Measurements from ENCODE around the gene SETDB2.

The SETDB2 gene

DNA sequence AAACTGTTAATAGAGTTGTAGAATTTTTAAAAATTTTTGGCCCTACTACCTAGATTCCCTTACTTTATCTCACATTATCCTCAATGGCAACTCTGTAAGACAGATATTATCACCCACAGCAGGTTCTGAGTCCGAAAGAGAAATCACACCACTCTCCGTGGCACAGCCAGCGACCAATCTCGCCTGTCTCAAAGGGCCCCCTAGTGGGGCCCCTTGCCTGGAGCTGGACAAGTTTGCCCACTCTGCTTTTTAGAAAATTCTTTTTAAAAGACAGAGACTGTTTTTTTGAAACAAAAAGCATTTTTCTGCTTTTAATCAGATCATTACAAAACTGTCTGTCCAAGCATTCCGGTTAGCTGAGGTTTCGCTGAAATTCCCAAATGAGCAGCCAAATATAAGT lies 73.4 kb downstream of the SETDB2 start:
- peaks cover 27% of the 10 kb centered on the region for H3K36me3 ChIP-seq (ENCODE audit: insufficient read depth, low read length)
- H3K27me3 ChIP-seq (ENCODE audit: control insufficient read depth, insufficient read depth, low read length) = no peaks in the 10 kb centered on the region
- no peaks in the 10 kb centered on the region for H3K9me3 ChIP-seq (replicated peaks; ENCODE audit: low read length)
- H3K9ac ChIP-seq (ENCODE audit: low read depth, low read length) = no peak overlapping the region
- H3K4me3 ChIP-seq (ENCODE audit: low read length) = no peak overlapping the region
- no peak overlapping the region for H3K4me2 ChIP-seq (ENCODE audit: low read length)
- H3K4me1 ChIP-seq (ENCODE audit: control insufficient read depth, insufficient read depth, low read length) = no peaks in the 10 kb centered on the region

DNA sequence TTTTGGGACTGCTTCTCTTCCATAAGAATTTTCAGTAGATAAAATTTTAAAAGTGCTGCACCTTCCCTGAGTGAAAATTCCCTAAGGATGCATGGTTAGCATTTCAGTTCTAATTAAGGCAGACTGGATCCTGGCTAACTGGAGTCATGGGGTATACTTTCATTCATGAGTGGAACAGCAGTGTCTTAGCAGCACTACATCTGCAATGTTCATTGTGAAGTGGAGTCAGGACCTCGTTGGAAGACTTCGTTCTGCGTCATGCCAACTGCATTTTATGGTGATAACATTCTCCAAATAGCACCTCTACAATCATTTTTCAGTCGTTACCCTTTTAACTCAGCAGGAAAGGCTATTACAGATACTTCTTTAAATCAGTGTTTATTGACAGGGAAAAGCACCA lies 77.2 kb downstream of the SETDB2 start:
- Histone ChIP-seq H3K4me1 (ENCODE audit: control insufficient read depth, insufficient read depth, low read length) (no peaks in the 10 kb centered on the region), H3K9ac (ENCODE audit: low read depth, low read length) (no peak overlapping the region), H3K4me2 (ENCODE audit: low read length) (no peak overlapping the region), H3K27me3 (ENCODE audit: control insufficient read depth, insufficient read depth, low read length) (no peaks in the 10 kb centered on the region), H3K9me3 (replicated peaks; ENCODE audit: low read length) (no peaks in the 10 kb centered on the region), H3K36me3 (ENCODE audit: insufficient read depth, low read length) (peaks cover 19% of the 10 kb centered on the region), H3K4me3 (ENCODE audit: low read length) (no peak overlapping the region)

DNA sequence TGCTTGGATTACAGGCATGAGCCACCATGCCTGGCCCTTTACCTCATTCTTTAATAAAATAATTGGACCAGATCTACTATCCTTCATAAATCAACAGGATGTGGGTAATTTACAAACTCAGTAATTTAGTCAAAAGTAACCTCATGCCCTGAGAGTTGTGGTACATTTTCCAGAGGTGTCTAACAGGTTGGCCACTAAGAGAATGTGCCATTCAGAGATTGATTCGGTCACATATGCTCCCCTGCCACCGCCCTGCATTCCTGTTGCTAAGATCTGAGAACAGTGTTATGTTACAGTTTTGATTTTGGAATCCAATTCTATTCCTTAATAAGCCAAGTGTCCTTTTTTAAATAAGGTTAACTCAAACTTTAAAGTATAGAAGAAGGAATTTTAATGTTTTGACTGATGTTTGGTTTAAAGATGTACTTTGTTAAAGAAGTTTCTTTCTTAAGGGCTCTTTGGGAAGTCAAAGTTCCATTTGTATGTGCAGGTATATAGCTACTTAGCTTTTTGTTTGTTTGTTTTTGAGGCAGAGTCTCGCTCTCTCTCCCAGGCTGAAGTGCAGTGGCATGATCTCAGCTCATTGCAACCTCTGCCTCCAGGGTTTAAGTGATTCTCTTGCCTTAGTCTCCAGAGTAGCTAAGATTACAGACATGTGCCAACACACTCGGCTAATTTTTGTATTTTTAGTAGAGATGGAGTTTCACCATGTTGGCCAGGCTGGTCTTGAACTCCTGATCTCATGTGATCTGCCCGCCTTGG lies 80.8 kb downstream of the SETDB2 start:
- Histone ChIP-seq H3K4me2 (ENCODE audit: low read length) (no peak overlapping the region), H3K4me3 (ENCODE audit: low read length) (no peak overlapping the region), H3K9me3 (replicated peaks; ENCODE audit: low read length) (no peaks in the 10 kb centered on the region), H3K27me3 (ENCODE audit: control insufficient read depth, insufficient read depth, low read length) (no peaks in the 10 kb centered on the region), H3K4me1 (ENCODE audit: control insufficient read depth, insufficient read depth, low read length) (no peaks in the 10 kb centered on the region), H3K9ac (ENCODE audit: low read depth, low read length) (no peak overlapping the region), H3K36me3 (ENCODE audit: insufficient read depth, low read length) (peaks cover 33% of the 10 kb centered on the region)

DNA sequence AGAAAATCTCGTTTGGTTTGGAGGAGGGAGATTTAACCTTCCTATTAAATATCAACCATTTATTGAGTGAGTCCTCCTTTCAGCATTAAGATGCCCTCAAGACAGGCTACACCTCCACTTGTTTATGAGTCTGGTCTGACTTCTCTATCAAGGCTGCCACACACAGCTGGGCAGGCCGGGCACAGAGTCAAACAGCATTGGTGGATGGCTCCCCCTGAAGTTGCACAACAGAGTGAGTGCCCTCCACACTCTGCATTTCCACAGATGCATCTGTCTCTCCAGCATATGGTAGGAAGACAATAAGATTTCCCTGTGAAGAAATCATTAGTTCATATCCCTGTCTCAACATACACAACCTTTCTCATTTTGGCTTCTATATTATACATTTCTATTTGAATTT lies 83.0 kb downstream of the SETDB2 start:
- peaks cover 20% of the 10 kb centered on the region for H3K36me3 ChIP-seq (ENCODE audit: insufficient read depth, low read length)
- no peaks in the 10 kb centered on the region for H3K4me1 ChIP-seq (ENCODE audit: control insufficient read depth, insufficient read depth, low read length)
- no peaks in the 10 kb centered on the region for H3K9me3 ChIP-seq (replicated peaks; ENCODE audit: low read length)
- no peak overlapping the region for H3K9ac ChIP-seq (ENCODE audit: low read depth, low read length)
- H3K27me3 ChIP-seq (ENCODE audit: control insufficient read depth, insufficient read depth, low read length) = no peaks in the 10 kb centered on the region
- H3K4me2 ChIP-seq (ENCODE audit: low read length) = no peak overlapping the region
- H3K4me3 ChIP-seq (ENCODE audit: low read length) = no peak overlapping the region

DNA sequence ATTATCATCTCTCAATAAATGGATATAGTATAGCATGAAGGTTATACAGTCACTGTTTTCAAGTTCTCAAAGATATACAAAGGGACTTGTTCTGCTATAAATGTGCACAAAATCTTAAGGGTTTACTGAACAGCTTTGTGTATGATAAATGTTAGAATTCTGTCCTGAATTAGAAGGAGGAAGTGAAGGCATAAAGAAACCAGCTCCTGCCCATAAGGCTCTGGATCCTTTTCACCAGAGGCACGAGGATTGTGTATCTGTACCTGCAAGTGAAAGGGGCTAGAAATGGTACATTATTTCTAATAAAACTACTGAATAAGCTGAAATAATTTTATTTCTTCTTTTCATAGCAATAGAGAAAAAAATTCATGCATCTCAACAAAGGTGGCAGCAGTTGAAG lies 84.1 kb downstream of the SETDB2 start:
- peaks cover 25% of the 10 kb centered on the region for H3K36me3 ChIP-seq (ENCODE audit: insufficient read depth, low read length)

DNA sequence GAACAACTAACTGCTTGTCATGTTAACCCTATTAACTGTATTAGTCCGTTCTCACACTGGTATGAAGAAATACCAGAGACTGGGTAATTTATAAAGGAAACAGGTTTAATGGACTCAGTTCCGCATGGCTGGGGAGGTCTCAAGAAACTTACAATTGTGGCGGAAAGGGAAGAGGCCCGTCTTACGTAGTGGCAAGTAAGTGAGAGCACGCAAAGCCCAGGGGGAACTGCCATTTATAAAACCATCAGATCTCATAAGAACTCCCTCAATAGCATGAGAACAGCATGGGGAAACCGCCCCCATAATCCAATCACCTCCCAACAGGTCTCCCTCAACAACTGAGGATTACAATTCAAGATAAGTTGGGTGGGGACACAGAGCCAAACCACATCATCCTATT lies 86.4 kb downstream of the SETDB2 start:
- H3K4me2 ChIP-seq (ENCODE audit: low read length) = no peak overlapping the region
- no peaks in the 10 kb centered on the region for H3K27me3 ChIP-seq (ENCODE audit: control insufficient read depth, insufficient read depth, low read length)
- no peak overlapping the region for H3K9ac ChIP-seq (ENCODE audit: low read depth, low read length)
- no peaks in the 10 kb centered on the region for H3K4me1 ChIP-seq (ENCODE audit: control insufficient read depth, insufficient read depth, low read length)
- H3K36me3 ChIP-seq (ENCODE audit: insufficient read depth, low read length) = peaks cover 29% of the 10 kb centered on the region
- H3K4me3 ChIP-seq (ENCODE audit: low read length) = no peak overlapping the region
- no peaks in the 10 kb centered on the region for H3K9me3 ChIP-seq (replicated peaks; ENCODE audit: low read length)

More for the DNA sequence above, 84.1 kb downstream of the SETDB2 start:
- no peaks in the 10 kb centered on the region for H3K27me3 ChIP-seq (ENCODE audit: control insufficient read depth, insufficient read depth, low read length)
- no peak overlapping the region for H3K4me2 ChIP-seq (ENCODE audit: low read length)
- no peak overlapping the region for H3K4me3 ChIP-seq (ENCODE audit: low read length)
- no peaks in the 10 kb centered on the region for H3K9me3 ChIP-seq (replicated peaks; ENCODE audit: low read length)
- no peaks in the 10 kb centered on the region for H3K4me1 ChIP-seq (ENCODE audit: control insufficient read depth, insufficient read depth, low read length)
- no peak overlapping the region for H3K9ac ChIP-seq (ENCODE audit: low read depth, low read length)

DNA sequence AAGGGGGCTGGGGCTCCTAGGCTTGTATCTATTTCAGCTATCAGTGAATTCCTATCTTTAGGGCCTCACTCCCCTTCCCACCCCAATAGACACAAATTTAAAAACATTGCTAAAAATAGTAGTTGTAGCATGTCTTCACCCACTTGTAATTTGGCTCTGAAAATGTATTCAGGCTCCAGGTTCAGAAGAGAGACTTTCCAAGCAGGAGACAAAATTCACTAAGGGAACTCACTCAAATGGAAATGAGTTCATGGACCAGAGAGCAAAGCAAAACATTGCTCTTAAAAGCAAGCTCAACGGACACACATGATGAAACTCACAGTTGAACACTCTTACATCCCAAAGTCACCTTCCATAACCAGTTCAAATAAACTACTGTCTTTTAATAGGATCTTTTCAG lies 88.5 kb downstream of the SETDB2 start:
- Histone ChIP-seq H3K9me3 (replicated peaks; ENCODE audit: low read length) (no peaks in the 10 kb centered on the region), H3K4me3 (ENCODE audit: low read length) (no peak overlapping the region), H3K36me3 (ENCODE audit: insufficient read depth, low read length) (peaks cover 25% of the 10 kb centered on the region), H3K9ac (ENCODE audit: low read depth, low read length) (no peak overlapping the region), H3K27me3 (ENCODE audit: control insufficient read depth, insufficient read depth, low read length) (no peaks in the 10 kb centered on the region), H3K4me2 (ENCODE audit: low read length) (no peak overlapping the region), H3K4me1 (ENCODE audit: control insufficient read depth, insufficient read depth, low read length) (no peaks in the 10 kb centered on the region)

DNA sequence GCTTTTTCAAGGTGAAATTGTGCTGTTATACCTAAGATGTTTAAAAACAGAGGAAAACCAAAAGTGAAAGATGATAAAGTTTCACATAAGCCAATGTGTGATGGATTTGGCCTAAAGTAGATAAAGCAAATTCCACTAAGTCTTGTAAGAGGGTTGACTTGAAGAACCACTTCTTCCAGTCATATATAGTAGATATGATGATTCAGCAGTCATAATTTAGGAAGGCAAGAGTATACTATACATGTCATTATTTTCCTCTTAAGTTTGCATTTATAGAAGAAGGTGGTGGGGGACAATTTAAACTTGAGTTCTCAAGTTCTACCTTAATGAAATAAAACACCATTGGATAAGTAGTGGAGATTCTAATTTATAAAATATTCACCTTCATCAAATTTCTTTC lies 88.9 kb downstream of the SETDB2 start:
- Histone ChIP-seq H3K4me2 (ENCODE audit: low read length) (no peak overlapping the region), H3K36me3 (ENCODE audit: insufficient read depth, low read length) (peaks cover 28% of the 10 kb centered on the region), H3K27me3 (ENCODE audit: control insufficient read depth, insufficient read depth, low read length) (no peaks in the 10 kb centered on the region), H3K9ac (ENCODE audit: low read depth, low read length) (no peak overlapping the region), H3K9me3 (replicated peaks; ENCODE audit: low read length) (no peaks in the 10 kb centered on the region), H3K4me1 (ENCODE audit: control insufficient read depth, insufficient read depth, low read length) (no peaks in the 10 kb centered on the region), H3K4me3 (ENCODE audit: low read length) (no peak overlapping the region)

DNA sequence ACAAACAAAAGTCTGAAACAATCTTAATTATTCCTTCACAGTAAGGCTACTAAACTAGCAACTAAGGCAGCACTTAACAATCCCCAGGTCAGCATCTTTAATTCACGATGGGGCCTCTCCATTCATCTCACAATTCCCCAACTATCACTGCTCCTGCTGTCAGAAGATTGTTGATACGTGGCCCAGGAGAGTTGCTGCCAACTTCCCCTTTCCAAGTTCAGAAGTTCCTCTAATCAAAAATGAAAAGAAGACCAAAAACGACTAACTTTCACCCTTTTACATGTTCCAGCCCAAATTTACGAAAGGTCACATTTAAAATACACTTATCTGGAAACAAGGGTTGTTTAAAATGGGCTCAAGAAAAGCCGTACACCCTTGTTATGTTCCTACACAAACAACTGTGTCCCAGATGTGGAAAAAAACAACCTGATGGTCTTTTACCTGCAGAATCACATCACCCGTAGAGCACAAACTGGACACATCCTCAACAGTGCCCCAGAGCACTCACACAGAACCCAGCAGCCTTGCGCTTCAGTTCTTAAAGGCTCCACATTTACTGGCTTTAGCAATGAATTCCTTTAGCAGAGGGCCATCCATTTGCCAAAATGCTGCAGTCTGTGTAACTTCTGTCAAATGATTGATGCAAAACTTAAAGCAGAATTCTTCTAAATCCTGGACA lies 89.7 kb downstream of the SETDB2 start:
- no peak overlapping the region for H3K9ac ChIP-seq (ENCODE audit: low read depth, low read length)
- H3K4me3 ChIP-seq (ENCODE audit: low read length) = no peak overlapping the region
- H3K9me3 ChIP-seq (replicated peaks; ENCODE audit: low read length) = no peaks in the 10 kb centered on the region
- H3K27me3 ChIP-seq (ENCODE audit: control insufficient read depth, insufficient read depth, low read length) = no peaks in the 10 kb centered on the region
- H3K4me2 ChIP-seq (ENCODE audit: low read length) = no peak overlapping the region
- H3K36me3 ChIP-seq (ENCODE audit: insufficient read depth, low read length) = peaks cover 23% of the 10 kb centered on the region
- no peaks in the 10 kb centered on the region for H3K4me1 ChIP-seq (ENCODE audit: control insufficient read depth, insufficient read depth, low read length)

DNA sequence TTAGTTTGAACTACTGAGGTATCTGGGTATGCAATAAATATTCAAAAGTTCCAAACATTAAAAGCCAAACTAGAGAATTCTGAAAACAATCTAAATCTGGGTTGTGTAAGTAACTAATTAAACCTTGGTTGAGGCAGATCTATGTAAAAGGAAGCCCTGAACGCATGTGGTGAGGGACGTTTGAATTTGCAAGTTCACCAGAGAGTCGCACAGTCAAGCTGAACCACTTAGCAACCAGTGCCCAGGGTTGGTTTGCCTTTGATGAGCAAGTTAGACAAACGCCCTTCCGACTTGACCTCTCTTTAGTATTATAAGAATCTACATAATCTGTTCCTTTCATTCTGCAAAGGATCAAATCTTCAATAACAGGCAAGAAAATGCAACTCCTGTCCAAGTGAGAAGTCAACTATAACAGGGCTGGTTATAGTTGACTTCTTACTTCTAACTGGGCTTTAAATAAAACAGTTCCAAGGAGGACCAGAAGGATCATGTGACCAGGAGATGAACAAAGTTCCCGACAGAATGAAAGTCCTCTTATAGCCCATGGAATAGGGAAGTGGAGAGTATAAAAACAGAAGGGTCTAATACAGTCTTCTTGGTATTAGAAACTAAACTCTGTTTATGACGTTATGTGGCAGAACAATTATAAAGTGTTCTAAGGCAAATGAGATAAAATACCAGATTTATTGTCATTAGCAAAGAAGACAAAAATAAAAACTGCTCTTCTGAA lies 92.2 kb downstream of the SETDB2 start:
- Histone ChIP-seq H3K4me1 (ENCODE audit: control insufficient read depth, insufficient read depth, low read length) (no peaks in the 10 kb centered on the region), H3K27me3 (ENCODE audit: control insufficient read depth, insufficient read depth, low read length) (no peaks in the 10 kb centered on the region), H3K4me2 (ENCODE audit: low read length) (no peak overlapping the region), H3K4me3 (ENCODE audit: low read length) (no peak overlapping the region), H3K36me3 (ENCODE audit: insufficient read depth, low read length) (peaks cover 42% of the 10 kb centered on the region), H3K9me3 (replicated peaks; ENCODE audit: low read length) (no peaks in the 10 kb centered on the region), H3K9ac (ENCODE audit: low read depth, low read length) (no peak overlapping the region)

DNA sequence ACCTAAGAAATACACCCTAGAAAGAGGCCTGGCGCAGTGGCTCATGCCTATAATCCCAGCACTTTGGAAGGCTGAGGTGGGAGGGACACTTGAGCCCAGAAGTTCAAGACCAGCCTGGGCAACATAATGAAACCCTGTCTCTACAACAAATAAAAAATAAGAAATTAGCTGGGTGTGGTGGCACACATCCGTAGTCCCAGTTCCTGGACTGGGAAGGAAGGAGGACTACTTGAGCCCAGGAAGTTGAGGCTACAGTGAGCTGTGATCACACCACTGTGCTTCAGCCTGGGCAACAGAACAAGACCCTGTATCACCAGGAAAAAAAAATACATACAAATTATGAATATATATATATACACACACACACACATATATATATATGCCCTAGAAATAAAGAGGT lies 94.3 kb downstream of the SETDB2 start:
- H3K4me1 ChIP-seq (ENCODE audit: control insufficient read depth, insufficient read depth, low read length) = no peaks in the 10 kb centered on the region

More for the DNA sequence above, 94.3 kb downstream of the SETDB2 start:
- H3K4me3 ChIP-seq (ENCODE audit: low read length) = no peak overlapping the region
- no peaks in the 10 kb centered on the region for H3K9me3 ChIP-seq (replicated peaks; ENCODE audit: low read length)
- no peaks in the 10 kb centered on the region for H3K27me3 ChIP-seq (ENCODE audit: control insufficient read depth, insufficient read depth, low read length)
- no peak overlapping the region for H3K4me2 ChIP-seq (ENCODE audit: low read length)
- H3K9ac ChIP-seq (ENCODE audit: low read depth, low read length) = no peak overlapping the region
- H3K36me3 ChIP-seq (ENCODE audit: insufficient read depth, low read length) = peaks cover 38% of the 10 kb centered on the region

All from skeletal muscle satellite cell (primary cell).